GM21360 (cell line): ENCODE results near the gene SPSB1.
A peak's percentile ranks its signal among the peaks of the same experiment; 100 is the strongest.

Source experiments
- ATAC-seq: cut with Tn5 transposase; IDR thresholded peaks from one replicate; pipeline ENCODE4 v1.9.1; 2021; ENCODE audit warnings: mild to moderate bottlenecking, moderate library complexity; ENCODE audit not compliant: unreplicated experiment

The SPSB1 gene

GRCh38 chr1:9258629-9259028 lies 34.1 kb upstream of the SPSB1 start:
- ATAC-seq: no peak

- ATAC-seq: no peak
Measured at GRCh38 chr1:9260059-9260766, 32.5 kb upstream of the SPSB1 start.

- ATAC-seq: no peak
Measured at GRCh38 chr1:9261496-9261895, 31.2 kb upstream of the SPSB1 start.

- ATAC-seq: no peak
Measured at GRCh38 chr1:9262096-9262986, 30.4 kb upstream of the SPSB1 start.

GRCh38 chr1:9263276-9263855 lies 29.3 kb upstream of the SPSB1 start:
- ATAC-seq: no peak

GRCh38 chr1:9263984-9264872 lies 28.5 kb upstream of the SPSB1 start:
- no peak for ATAC-seq

GRCh38 chr1:9265037-9265436 lies 27.7 kb upstream of the SPSB1 start:
- ATAC-seq: no peak

- no peak for ATAC-seq
Measured at GRCh38 chr1:9265968-9266367, 26.7 kb upstream of the SPSB1 start.

GRCh38 chr1:9267352-9267686 lies 25.4 kb upstream of the SPSB1 start:
- no peak for ATAC-seq

GRCh38 chr1:9267827-9268581 lies 24.7 kb upstream of the SPSB1 start:
- no peak for ATAC-seq

GRCh38 chr1:9269078-9269501 lies 23.6 kb upstream of the SPSB1 start:
- ATAC-seq: no peak

GRCh38 chr1:9269721-9270120 lies 23.0 kb upstream of the SPSB1 start:
- no peak for ATAC-seq

GRCh38 chr1:9270290-9270883 lies 22.3 kb upstream of the SPSB1 start:
- ATAC-seq: no peak

GRCh38 chr1:9271283-9271682 lies 21.4 kb upstream of the SPSB1 start:
- ATAC-seq: no peak

GRCh38 chr1:9271861-9272595 lies 20.7 kb upstream of the SPSB1 start:
- ATAC-seq: no peak

GRCh38 chr1:9273177-9273576 lies 19.5 kb upstream of the SPSB1 start:
- ATAC-seq: no peak

GRCh38 chr1:9275161-9275560 lies 17.5 kb upstream of the SPSB1 start:
- no peak for ATAC-seq

GRCh38 chr1:9275567-9276034 lies 17.1 kb upstream of the SPSB1 start:
- ATAC-seq: peak; percentile 76

- no peak for ATAC-seq
Measured at GRCh38 chr1:9278116-9278515, 14.6 kb upstream of the SPSB1 start.
